GM12878 (cell line): ENCODE results near the gene STAMBPL1. TPM values are rescaled to one million over a fixed set of nuclear protein-coding genes. Genes with fewer than 3 reads are reported as not detected.

Experiments
- ATAC-seq: fragments of 200-7000 bp; cut with Tn5 transposase; 3 replicates; pipeline ENCODE4 v1.9.1; 2020; ENCODE audit warnings: mild to moderate bottlenecking, moderate library complexity
- BruUV-seq: library from RNA; stranded (reverse); fragments of 400-500 nt; replicated peaks from 2 replicates; lab custom pipeline; 2021; lab: Mats Ljungman, UMichigan
- CTCF ChIA-PET: fragments of 300-600 bp; sonication (Branson Sonifier 250); formaldehyde crosslinking; extraction: SDS; loops from one replicate; lab custom pipeline; 2021; ENCODE audit warnings: inconsistent platforms; lab: Yijun Ruan, JAX
- POLR2A ChIA-PET: fragments of 350-600 bp; formaldehyde crosslinking; extraction: SDS; loops from one replicate; lab custom pipeline; 2021; ENCODE audit warnings: inconsistent platforms; lab: Charles Lee
- RAD21 ChIA-PET: fragments of 300-600 bp; sonication (Branson Sonifier 250); formaldehyde crosslinking; loops from one replicate; lab custom pipeline; 2023; ENCODE audit warnings: antibody characterized with exemption; ENCODE audit not compliant: unreplicated experiment; lab: Charles Lee
- SMC1A ChIA-PET: fragments of 300-600 bp; sonication (Branson Sonifier 250); formaldehyde crosslinking; loops from one replicate; lab custom pipeline; 2023; ENCODE audit not compliant: unreplicated experiment, uncharacterized antibody; lab: Charles Lee
- DNase-seq: peaks from one replicate; pipeline ENCODE4 v3.0.0-alpha.2; 2011; ENCODE audit warnings: low read depth, low spot score
- FAIRE-seq: peaks from 3 replicates; lab custom pipeline; 2011; peaks lifted over from hg19 to GRCh38; lab: Jason Lieb, UNC
- H2AFZ ChIP-seq: 2 replicates; pipeline ENCODE4 v1.6.0; 2011; ENCODE audit warnings: low read depth, low read length, control low read depth; ENCODE audit not compliant: control insufficient read depth
- H3K27ac ChIP-seq: 2 replicates; pipeline ENCODE4 v1.5.1; 2011; ENCODE audit warnings: control low read depth; ENCODE audit not compliant: control insufficient read depth, insufficient read depth
- H3K27me3 ChIP-seq, 2 experiments: replicated peaks in 1 of 2; 2 replicates each; pipeline versions ENCODE4 v1.6.0 to v1.6.1; 2011; ENCODE audit warnings: low read length in 1 of 2; ENCODE audit not compliant: control insufficient read depth in 2 of 2, insufficient read depth in 2 of 2
- H3K36me3 ChIP-seq, 2 experiments: 2 replicates each; pipeline ENCODE4 v1.5.1; 2011; ENCODE audit warnings: low read length in 1 of 2; ENCODE audit not compliant: control insufficient read depth in 2 of 2, insufficient read depth in 2 of 2
- H3K4me1 ChIP-seq: 2 replicates; pipeline ENCODE4 v1.6.1; 2011; ENCODE audit warnings: mild to moderate bottlenecking, low read length, moderate library complexity, mixed read lengths; ENCODE audit not compliant: control insufficient read depth, insufficient read depth
- H3K4me2 ChIP-seq: 2 replicates; pipeline ENCODE4 v1.6.0; 2011; ENCODE audit warnings: control low read depth; ENCODE audit not compliant: control insufficient read depth, insufficient read depth
- H3K4me3 ChIP-seq: fragments of 200-600 bp; sonication (generic); 2 replicates; pipeline ENCODE4 v1.5.1; 2016
- H3K79me2 ChIP-seq: 2 replicates; pipeline ENCODE4 v1.6.0; 2011; ENCODE audit warnings: low read length; ENCODE audit not compliant: control insufficient read depth, insufficient read depth
- H3K9ac ChIP-seq: 2 replicates; pipeline ENCODE4 v1.8.0; 2011; ENCODE audit warnings: low read length, control low read depth, mixed read lengths; ENCODE audit not compliant: control insufficient read depth, insufficient read depth
- H3K9me3 ChIP-seq: replicated peaks from 3 replicates; pipeline ENCODE4 v1.5.1; 2011; ENCODE audit warnings: mild to moderate bottlenecking, low read length; ENCODE audit not compliant: control insufficient read depth, insufficient read depth
- H4K20me1 ChIP-seq: 2 replicates; pipeline ENCODE4 v1.6.0; 2011; ENCODE audit not compliant: control insufficient read depth, insufficient read depth
- BMI1 ChIP-seq: fragments of 450-650 bp; IDR thresholded peaks from 2 replicates; pipeline ENCODE4 v1.6.1; 2016; ENCODE audit warnings: mild to moderate bottlenecking, moderate library complexity, borderline replicate concordance
- CREM ChIP-seq: IDR thresholded peaks from 2 replicates; pipeline ENCODE4 v1.6.1; 2014; ENCODE audit warnings: antibody characterized with exemption, low read depth
- FOS ChIP-seq: IDR thresholded peaks from 3 replicates; pipeline ENCODE4 v1.6.1; 2011; ENCODE audit warnings: borderline replicate concordance; ENCODE audit not compliant: insufficient read length; ENCODE audit errors: extremely low read depth
- FOXM1 ChIP-seq: IDR thresholded peaks from 2 replicates; pipeline ENCODE4 v1.6.1; 2012; ENCODE audit warnings: low read depth, mild to moderate bottlenecking, inconsistent platforms, low read length, moderate library complexity
- KDM1A ChIP-seq: fragments of 200-600 bp; sonication (generic); IDR thresholded peaks from 2 replicates; pipeline ENCODE4 v1.6.1; 2016; ENCODE audit warnings: borderline replicate concordance
- SMARCA5 ChIP-seq: fragments of 450-650 bp; IDR thresholded peaks from 2 replicates; pipeline ENCODE4 v1.6.1; 2017; ENCODE audit warnings: mild to moderate bottlenecking
- YBX1 ChIP-seq: fragments of 450-650 bp; IDR thresholded peaks from 2 replicates; pipeline ENCODE4 v1.6.1; 2016; ENCODE audit warnings: antibody characterized with exemption
- WGBS: methylation state at CpG from one replicate; pipeline ENCODE4 v1.1.6; 2016; ENCODE audit warnings: low lambda C conversion rate; ENCODE audit not compliant: insufficient replicate concordance, insufficient coverage; ENCODE audit errors: missing lambda C conversion rate; 5-methylcytosine and 5-hydroxymethylcytosine counted together
- in situ Hi-C: fragments of 300-500 bp; cut with MboI; formaldehyde crosslinking; loops from 9 replicates; pipeline ENCODE4 v1.14.3; 2018; ENCODE audit warnings: mixed read lengths
- intact Hi-C: fragments of 100-400 bp; cut with micrococcal nuclease; formaldehyde crosslinking; loops from one replicate; pipeline ENCODE4 v1.14.2; 2022; ENCODE audit not compliant: unreplicated experiment
- polyA plus RNA-seq, 11 experiments: library from polyadenylated mRNA; depleted of rRNA in 4 of 11; unstranded in 6 of 11; stranded (reverse) in 5 of 11; fragments of >200 nt; fragmentation: Nextera tagmentation in 4 of 11; fragmentation: Illumina TruSeq in 1 of 11; extraction: Ambion mirVana in 4 of 11; extraction: Trizol in 1 of 11; gene quantifications; 1 replicate in 1 of 11; 2 replicates in 10 of 11; pipeline versions ENCODE4 v1.2.1 to v1.2.3, GENCODE V29; 2011 to 2016; ENCODE audit warnings: inconsistent platforms in 2 of 11, missing spikeins in 2 of 11, low read depth in 1 of 11
- total RNA-seq, 4 experiments: library from RNA; depleted of rRNA in 3 of 4; stranded (reverse); fragments of >200 nt in 3 of 4; fragmentation: Illumina TruSeq in 1 of 4; extraction: Trizol in 1 of 4; gene quantifications; 2 replicates each; pipeline versions ENCODE4 v1.2.1 to v1.2.3, GENCODE V29; 2013 to 2021
- TF ChIP-seq, protein P1 (sequence below): fragments of 150-350 bp; IDR thresholded peaks from 2 replicates; pipeline ENCODE4 v1.6.1; 2016; ENCODE audit warnings: low read depth, low read length
- TF ChIP-seq, protein P2 (sequence below): fragments of 450-650 bp; IDR thresholded peaks from 2 replicates; pipeline ENCODE4 v1.6.1; 2016; ENCODE audit warnings: mild to moderate bottlenecking, moderate library complexity, borderline replicate concordance
- TF ChIP-seq, protein P3 (sequence below): fragments of 450-650 bp; IDR thresholded peaks from 2 replicates; pipeline ENCODE4 v1.6.1; 2017; ENCODE audit warnings: mild to moderate bottlenecking
- TF ChIP-seq, protein P4 (sequence below): fragments of 450-650 bp; IDR thresholded peaks from 2 replicates; pipeline ENCODE4 v1.6.1; 2014; ENCODE audit warnings: mild to moderate bottlenecking

Gene STAMBPL1
- total and polyA plus RNA-seq, 10 of the 15 experiments (the other 5 are each of a cell fraction or from before 2014, with no cell fraction given) = 7.5 to 44.1 (median 25.4) TPM

DNA sequence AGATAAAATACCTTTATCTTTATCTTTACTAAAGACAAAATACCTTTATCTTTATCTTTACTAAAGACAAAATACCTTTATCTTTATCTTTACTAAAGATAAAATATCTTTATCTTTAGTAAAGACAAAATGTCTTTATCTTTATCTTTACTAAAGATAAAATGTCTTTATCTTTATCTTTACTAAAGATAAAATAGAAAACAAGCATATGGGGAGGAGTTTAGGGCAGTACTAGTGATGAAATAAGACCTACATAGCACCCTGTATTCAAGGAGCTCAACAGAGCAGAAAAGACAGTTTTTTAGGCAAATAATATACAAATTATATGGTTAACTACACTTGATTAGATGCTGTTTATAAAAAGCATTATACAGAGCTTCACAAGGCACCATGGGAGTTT lies 47.7 kb upstream of the STAMBPL1 start (continued):
- TF ChIP-seq, protein P1, sequence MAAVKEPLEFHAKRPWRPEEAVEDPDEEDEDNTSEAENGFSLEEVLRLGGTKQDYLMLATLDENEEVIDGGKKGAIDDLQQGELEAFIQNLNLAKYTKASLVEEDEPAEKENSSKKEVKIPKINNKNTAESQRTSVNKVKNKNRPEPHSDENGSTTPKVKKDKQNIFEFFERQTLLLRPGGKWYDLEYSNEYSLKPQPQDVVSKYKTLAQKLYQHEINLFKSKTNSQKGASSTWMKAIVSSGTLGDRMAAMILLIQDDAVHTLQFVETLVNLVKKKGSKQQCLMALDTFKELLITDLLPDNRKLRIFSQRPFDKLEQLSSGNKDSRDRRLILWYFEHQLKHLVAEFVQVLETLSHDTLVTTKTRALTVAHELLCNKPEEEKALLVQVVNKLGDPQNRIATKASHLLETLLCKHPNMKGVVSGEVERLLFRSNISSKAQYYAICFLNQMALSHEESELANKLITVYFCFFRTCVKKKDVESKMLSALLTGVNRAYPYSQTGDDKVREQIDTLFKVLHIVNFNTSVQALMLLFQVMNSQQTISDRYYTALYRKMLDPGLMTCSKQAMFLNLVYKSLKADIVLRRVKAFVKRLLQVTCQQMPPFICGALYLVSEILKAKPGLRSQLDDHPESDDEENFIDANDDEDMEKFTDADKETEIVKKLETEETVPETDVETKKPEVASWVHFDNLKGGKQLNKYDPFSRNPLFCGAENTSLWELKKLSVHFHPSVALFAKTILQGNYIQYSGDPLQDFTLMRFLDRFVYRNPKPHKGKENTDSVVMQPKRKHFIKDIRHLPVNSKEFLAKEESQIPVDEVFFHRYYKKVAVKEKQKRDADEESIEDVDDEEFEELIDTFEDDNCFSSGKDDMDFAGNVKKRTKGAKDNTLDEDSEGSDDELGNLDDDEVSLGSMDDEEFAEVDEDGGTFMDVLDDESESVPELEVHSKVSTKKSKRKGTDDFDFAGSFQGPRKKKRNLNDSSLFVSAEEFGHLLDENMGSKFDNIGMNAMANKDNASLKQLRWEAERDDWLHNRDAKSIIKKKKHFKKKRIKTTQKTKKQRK = no peak

DNA sequence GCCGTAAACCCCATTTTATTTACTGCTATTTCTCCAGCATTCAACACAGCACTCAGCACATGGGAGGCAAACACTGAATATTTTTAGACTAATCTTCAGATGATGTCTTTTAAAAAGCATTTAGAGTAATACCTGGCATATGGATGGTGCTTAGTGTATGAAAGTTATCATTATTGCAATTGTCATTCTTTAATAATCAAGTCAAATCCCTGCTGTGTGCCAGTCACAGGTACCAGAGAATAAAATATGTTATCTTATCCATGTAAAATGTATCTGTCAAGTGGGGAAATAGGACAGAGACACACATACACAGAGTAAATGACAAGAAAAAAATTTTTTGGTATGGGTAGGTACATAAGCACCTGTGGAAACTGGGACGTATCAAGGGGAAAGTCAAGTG lies 46.9 kb upstream of the STAMBPL1 start:
- FAIRE-seq = no peak
- Histone ChIP-seq H3K27ac (no peak overlapping the region), H3K27me3 (no peaks in the 10 kb centered on the region), H3K4me2 (no peak overlapping the region), H2AFZ (no peak overlapping the region), H4K20me1 (no peaks in the 10 kb centered on the region)
- no peak for DNase-seq
- ATAC-seq = no peak
- POLR2A ChIA-PET = interaction anchor here (7.3 kb wide), 1 partner anchor 99 kb away, joined by 64 read pairs; no protein-coding TSS in a partner anchor
- TF ChIP-seq FOXM1 = no peak
- TF ChIP-seq SMARCA5 = no peak
- no peak for TF ChIP-seq BMI1
- no peak for TF ChIP-seq YBX1
- TF ChIP-seq, protein P2, sequence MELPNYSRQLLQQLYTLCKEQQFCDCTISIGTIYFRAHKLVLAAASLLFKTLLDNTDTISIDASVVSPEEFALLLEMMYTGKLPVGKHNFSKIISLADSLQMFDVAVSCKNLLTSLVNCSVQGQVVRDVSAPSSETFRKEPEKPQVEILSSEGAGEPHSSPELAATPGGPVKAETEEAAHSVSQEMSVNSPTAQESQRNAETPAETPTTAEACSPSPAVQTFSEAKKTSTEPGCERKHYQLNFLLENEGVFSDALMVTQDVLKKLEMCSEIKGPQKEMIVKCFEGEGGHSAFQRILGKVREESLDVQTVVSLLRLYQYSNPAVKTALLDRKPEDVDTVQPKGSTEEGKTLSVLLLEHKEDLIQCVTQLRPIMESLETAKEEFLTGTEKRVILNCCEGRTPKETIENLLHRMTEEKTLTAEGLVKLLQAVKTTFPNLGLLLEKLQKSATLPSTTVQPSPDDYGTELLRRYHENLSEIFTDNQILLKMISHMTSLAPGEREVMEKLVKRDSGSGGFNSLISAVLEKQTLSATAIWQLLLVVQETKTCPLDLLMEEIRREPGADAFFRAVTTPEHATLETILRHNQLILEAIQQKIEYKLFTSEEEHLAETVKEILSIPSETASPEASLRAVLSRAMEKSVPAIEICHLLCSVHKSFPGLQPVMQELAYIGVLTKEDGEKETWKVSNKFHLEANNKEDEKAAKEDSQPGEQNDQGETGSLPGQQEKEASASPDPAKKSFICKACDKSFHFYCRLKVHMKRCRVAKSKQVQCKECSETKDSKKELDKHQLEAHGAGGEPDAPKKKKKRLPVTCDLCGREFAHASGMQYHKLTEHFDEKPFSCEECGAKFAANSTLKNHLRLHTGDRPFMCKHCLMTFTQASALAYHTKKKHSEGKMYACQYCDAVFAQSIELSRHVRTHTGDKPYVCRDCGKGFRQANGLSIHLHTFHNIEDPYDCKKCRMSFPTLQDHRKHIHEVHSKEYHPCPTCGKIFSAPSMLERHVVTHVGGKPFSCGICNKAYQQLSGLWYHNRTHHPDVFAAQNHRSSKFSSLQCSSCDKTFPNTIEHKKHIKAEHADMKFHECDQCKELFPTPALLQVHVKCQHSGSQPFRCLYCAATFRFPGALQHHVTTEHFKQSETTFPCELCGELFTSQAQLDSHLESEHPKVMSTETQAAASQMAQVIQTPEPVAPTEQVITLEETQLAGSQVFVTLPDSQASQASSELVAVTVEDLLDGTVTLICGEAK = no peak
- TF ChIP-seq KDM1A = no peak
- TF ChIP-seq, protein P3, sequence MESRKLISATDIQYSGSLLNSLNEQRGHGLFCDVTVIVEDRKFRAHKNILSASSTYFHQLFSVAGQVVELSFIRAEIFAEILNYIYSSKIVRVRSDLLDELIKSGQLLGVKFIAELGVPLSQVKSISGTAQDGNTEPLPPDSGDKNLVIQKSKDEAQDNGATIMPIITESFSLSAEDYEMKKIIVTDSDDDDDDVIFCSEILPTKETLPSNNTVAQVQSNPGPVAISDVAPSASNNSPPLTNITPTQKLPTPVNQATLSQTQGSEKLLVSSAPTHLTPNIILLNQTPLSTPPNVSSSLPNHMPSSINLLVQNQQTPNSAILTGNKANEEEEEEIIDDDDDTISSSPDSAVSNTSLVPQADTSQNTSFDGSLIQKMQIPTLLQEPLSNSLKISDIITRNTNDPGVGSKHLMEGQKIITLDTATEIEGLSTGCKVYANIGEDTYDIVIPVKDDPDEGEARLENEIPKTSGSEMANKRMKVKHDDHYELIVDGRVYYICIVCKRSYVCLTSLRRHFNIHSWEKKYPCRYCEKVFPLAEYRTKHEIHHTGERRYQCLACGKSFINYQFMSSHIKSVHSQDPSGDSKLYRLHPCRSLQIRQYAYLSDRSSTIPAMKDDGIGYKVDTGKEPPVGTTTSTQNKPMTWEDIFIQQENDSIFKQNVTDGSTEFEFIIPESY = no peak
- TF ChIP-seq, protein P4, sequence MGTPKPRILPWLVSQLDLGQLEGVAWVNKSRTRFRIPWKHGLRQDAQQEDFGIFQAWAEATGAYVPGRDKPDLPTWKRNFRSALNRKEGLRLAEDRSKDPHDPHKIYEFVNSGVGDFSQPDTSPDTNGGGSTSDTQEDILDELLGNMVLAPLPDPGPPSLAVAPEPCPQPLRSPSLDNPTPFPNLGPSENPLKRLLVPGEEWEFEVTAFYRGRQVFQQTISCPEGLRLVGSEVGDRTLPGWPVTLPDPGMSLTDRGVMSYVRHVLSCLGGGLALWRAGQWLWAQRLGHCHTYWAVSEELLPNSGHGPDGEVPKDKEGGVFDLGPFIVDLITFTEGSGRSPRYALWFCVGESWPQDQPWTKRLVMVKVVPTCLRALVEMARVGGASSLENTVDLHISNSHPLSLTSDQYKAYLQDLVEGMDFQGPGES = no peak
- no peak for TF ChIP-seq FOS
- no peak for TF ChIP-seq CREM
- TF ChIP-seq, all 136 proteins: peak for 0
- ChIA-PET CTCF (interaction anchor here (0.6 to 22.7 kb wide), 13 partner anchors 12 to 413 kb away, joined by 3 to 895 read pairs (median 15); partner anchors contain the start of gene ANKRD22), SMC1A (interaction anchor here (1.1 to 18.0 kb wide), 7 partner anchors 9 to 381 kb away, joined by 3 to 575 read pairs (median 32); no protein-coding TSS in a partner anchor), RAD21 (interaction anchor here (1.0 to 7.8 kb wide), 3 partner anchors 99 to 159 kb away, joined by 3 to 390 read pairs (median 34); partner anchors contain the start of gene FAS)
- no peaks in the 10 kb centered on the region for H3K79me2 ChIP-seq
- in situ Hi-C loops = no loop called here
- no peaks in the 10 kb centered on the region for H3K36me3 ChIP-seq
- H3K9ac ChIP-seq = no peak overlapping the region
- intact Hi-C loops = no loop called here
- BruUV-seq = no TSS peak
- H3K4me1 ChIP-seq = peaks cover 11% of the 10 kb centered on the region
- H3K9me3 ChIP-seq = no peaks in the 10 kb centered on the region
- H3K4me3 ChIP-seq = no peak overlapping the region
- 98% methylated on average over 2 of the region's 2 CpGs for WGBS
